ENCODE results near the gene RAPGEF1. TPM values are rescaled to one million over a fixed set of nuclear protein-coding genes. Genes with fewer than 3 reads are reported as not detected.

The RAPGEF1 gene
- total RNA-seq, 1 donor from 2014 or later: 33.3 TPM

DNA sequence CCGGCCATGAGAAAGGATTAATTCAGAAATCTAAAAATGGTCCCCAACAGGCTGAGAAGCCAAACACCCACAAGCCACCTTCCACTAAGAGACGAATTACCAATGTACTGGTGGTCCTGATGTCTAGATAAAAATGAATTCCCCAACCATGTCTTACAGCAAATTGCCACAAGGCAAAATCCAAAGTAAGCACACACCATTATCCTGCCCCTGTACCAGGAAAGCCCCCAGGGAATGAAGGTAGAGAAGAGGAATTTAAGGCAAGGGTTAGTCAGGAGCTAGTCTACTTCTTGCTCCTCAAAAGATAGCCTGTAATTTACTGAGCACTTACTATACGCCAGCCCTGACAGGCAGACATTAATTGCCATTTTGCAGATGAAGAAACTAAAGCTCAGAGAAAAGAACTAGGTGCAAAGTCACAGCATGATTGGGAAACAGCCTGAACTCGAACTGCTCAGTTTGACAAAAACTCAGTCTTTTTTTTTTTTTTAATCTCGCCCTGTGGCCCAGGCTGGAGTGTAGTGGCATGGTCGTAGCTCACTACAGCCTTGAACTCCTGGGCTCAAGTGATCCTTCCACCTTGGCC, 64.3 kb downstream of the RAPGEF1 start:
- H3K27me3 Mint-ChIP-seq (ENCODE audit: insufficient read depth, low read depth): peaks cover 2% of the 10 kb centered on the region
- Histone ChIP-seq H3K4me2 (no peak overlapping the region), H2AFZ (replicated peaks) (no peak overlapping the region), H3K9ac (no peak overlapping the region), H3K27ac (no peak overlapping the region), H4K20me1 (ENCODE audit: low read depth) (peaks cover 36% of the 10 kb centered on the region), H3K27me3 (no peaks in the 10 kb centered on the region), H3K4me3 (no peak overlapping the region), H3F3A (ENCODE audit: low read depth) (peaks cover 26% of the 10 kb centered on the region), H3K36me3 (no peaks in the 10 kb centered on the region), H3K4me1 (peaks cover 64% of the 10 kb centered on the region), H3K9me3 (ENCODE audit: low read depth) (no peaks in the 10 kb centered on the region), H3K79me2 (ENCODE audit: low read depth) (peaks cover 3% of the 10 kb centered on the region)
- peak overlapping the region; percentile 87 for H3K27ac Mint-ChIP-seq
- H3K9me3 Mint-ChIP-seq: peaks cover 5% of the 10 kb centered on the region
- H3K4me1 Mint-ChIP-seq: peaks cover 81% of the 10 kb centered on the region
- peaks cover 3% of the 10 kb centered on the region for H3K36me3 Mint-ChIP-seq
- TF ChIP-seq EZH2phosphoT487 (IDR thresholded peaks at IDR 0.05): no peak
- no peak for TF ChIP-seq EZH2 (IDR thresholded peaks at IDR 0.05)
- TF ChIP-seq, protein P1, sequence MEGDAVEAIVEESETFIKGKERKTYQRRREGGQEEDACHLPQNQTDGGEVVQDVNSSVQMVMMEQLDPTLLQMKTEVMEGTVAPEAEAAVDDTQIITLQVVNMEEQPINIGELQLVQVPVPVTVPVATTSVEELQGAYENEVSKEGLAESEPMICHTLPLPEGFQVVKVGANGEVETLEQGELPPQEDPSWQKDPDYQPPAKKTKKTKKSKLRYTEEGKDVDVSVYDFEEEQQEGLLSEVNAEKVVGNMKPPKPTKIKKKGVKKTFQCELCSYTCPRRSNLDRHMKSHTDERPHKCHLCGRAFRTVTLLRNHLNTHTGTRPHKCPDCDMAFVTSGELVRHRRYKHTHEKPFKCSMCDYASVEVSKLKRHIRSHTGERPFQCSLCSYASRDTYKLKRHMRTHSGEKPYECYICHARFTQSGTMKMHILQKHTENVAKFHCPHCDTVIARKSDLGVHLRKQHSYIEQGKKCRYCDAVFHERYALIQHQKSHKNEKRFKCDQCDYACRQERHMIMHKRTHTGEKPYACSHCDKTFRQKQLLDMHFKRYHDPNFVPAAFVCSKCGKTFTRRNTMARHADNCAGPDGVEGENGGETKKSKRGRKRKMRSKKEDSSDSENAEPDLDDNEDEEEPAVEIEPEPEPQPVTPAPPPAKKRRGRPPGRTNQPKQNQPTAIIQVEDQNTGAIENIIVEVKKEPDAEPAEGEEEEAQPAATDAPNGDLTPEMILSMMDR (IDR thresholded peaks at IDR 0.05): no peak
- H3K4me3 Mint-ChIP-seq: no peak overlapping the region
- no peak for DNase-seq (ENCODE audit: low spot score)

DNA sequence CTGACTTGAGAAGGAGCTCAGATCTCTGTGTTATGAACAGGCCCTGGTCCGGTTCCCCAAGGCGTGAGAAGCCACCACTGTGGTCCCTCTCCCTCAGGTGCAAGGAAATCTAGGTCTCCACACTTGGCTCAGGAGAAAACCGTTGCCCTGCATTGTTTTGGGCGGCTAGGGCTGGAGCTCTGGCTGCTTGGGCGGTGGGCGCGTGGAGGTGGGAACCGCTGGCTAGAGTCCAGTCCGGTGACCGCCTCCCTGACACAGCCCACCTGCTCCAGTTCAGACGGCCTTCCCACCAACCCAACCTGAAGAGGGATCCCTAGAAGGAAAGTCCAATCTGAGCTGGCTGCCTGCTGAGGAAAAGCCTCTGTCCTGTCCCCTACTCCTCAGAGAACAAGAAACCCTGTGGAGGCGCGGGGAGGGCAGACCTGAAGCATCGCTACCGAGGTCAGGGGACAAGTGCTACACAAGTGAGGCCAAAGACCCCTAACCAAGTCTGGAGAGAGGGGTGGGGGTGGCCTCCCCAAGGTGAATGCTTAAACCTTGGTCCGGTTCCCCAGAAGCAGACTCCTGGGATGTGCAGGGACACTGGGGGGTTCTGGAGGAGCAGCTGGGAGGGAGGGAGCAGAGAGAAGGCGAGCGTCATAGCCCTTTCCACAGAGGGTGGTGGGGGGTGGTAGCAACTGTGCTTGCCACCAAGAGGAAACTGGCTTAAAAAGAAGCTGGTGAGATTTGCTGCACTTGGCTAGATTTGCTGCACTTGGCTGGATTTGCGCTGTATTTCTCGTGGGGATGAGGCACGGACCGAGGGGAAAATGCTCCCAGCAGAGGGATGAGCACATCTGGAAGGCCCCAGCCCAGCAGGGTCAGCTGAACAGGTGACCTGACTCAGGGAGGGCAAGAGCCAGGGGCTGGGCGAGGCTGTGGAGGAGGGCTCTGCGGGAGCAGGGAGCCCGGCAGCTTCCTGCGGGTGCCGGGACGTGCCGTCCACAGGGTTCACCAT, 65.2 kb downstream of the RAPGEF1 start:
- Histone ChIP-seq H3F3A (ENCODE audit: low read depth) (peaks cover 27% of the 10 kb centered on the region), H2AFZ (replicated peaks) (no peak overlapping the region), H3K4me1 (peaks cover 68% of the 10 kb centered on the region), H4K20me1 (ENCODE audit: low read depth) (peaks cover 44% of the 10 kb centered on the region), H3K36me3 (no peaks in the 10 kb centered on the region), H3K27me3 (no peaks in the 10 kb centered on the region), H3K4me3 (no peak overlapping the region), H3K4me2 (no peak overlapping the region), H3K27ac (no peak overlapping the region), H3K79me2 (ENCODE audit: low read depth) (peaks cover 12% of the 10 kb centered on the region), H3K9me3 (ENCODE audit: low read depth) (no peaks in the 10 kb centered on the region), H3K9ac (no peak overlapping the region)
- H3K36me3 Mint-ChIP-seq: peaks cover 2% of the 10 kb centered on the region
- no peak for DNase-seq (ENCODE audit: low spot score)
- H3K4me1 Mint-ChIP-seq: peaks cover 81% of the 10 kb centered on the region
- H3K27ac Mint-ChIP-seq: peak overlapping the region; percentile 79
- peaks cover 2% of the 10 kb centered on the region for H3K27me3 Mint-ChIP-seq (ENCODE audit: insufficient read depth, low read depth)
- TF ChIP-seq EZH2 (IDR thresholded peaks at IDR 0.05) (no peak), EZH2phosphoT487 (IDR thresholded peaks at IDR 0.05) (no peak)
- TF ChIP-seq, protein P1 (IDR thresholded peaks at IDR 0.05): no peak
- H3K9me3 Mint-ChIP-seq: peaks cover 5% of the 10 kb centered on the region
- no peak overlapping the region for H3K4me3 Mint-ChIP-seq

DNA sequence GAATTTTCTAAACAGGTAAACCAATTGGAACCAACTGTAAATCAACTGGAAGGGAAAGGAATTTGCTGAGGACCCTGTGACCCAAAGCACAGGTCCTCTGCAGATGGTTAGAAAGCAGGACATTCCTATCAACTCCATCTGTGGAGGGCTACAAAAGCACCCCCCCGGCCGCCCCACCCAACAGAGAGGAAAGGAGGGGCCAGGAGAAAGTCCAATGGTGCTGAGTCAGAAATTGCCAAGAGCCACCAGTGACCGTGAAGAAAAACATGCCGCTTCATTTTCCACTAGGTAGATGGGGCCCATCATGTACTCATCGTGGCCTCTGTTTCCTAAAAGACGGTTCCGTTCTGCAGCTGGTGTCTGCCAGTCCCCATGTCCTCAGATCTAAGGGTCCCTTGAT, 66.3 kb downstream of the RAPGEF1 start:
- Histone ChIP-seq H3K27me3 (no peaks in the 10 kb centered on the region), H3K9me3 (ENCODE audit: low read depth) (no peaks in the 10 kb centered on the region), H2AFZ (replicated peaks) (no peak overlapping the region), H3K4me3 (no peak overlapping the region), H3K79me2 (ENCODE audit: low read depth) (peaks cover 21% of the 10 kb centered on the region), H3K27ac (no peak overlapping the region), H3K9ac (no peak overlapping the region), H3F3A (ENCODE audit: low read depth) (peaks cover 24% of the 10 kb centered on the region), H3K36me3 (no peaks in the 10 kb centered on the region), H3K4me2 (no peak overlapping the region), H3K4me1 (peaks cover 65% of the 10 kb centered on the region), H4K20me1 (ENCODE audit: low read depth) (peaks cover 56% of the 10 kb centered on the region)
- peaks cover 2% of the 10 kb centered on the region for H3K36me3 Mint-ChIP-seq
- H3K4me1 Mint-ChIP-seq: peaks cover 82% of the 10 kb centered on the region
- H3K4me3 Mint-ChIP-seq: no peak overlapping the region
- H3K27ac Mint-ChIP-seq: no peak overlapping the region
- peaks cover 2% of the 10 kb centered on the region for H3K27me3 Mint-ChIP-seq (ENCODE audit: insufficient read depth, low read depth)
- no peak for TF ChIP-seq EZH2phosphoT487 (IDR thresholded peaks at IDR 0.05)
- no peak for TF ChIP-seq EZH2 (IDR thresholded peaks at IDR 0.05)
- TF ChIP-seq, protein P1 (IDR thresholded peaks at IDR 0.05): no peak
- H3K9me3 Mint-ChIP-seq: peaks cover 5% of the 10 kb centered on the region
- DNase-seq (ENCODE audit: low spot score): no peak
